GM21723 (cell line): ENCODE data around the gene PPP1R13L.
"Not testable (repeated sequence)": the region's sequence is repeated elsewhere in the genome, so short reads cannot be mapped to it uniquely, and the experiment has no call there.

Experiments used
- ATAC-seq: cut with Tn5 transposase; IDR thresholded peaks from one replicate; pipeline ENCODE4 v1.9.1; 2021; ENCODE audit warnings: mild to moderate bottlenecking, moderate library complexity; ENCODE audit not compliant: unreplicated experiment

The PPP1R13L gene

DNA sequence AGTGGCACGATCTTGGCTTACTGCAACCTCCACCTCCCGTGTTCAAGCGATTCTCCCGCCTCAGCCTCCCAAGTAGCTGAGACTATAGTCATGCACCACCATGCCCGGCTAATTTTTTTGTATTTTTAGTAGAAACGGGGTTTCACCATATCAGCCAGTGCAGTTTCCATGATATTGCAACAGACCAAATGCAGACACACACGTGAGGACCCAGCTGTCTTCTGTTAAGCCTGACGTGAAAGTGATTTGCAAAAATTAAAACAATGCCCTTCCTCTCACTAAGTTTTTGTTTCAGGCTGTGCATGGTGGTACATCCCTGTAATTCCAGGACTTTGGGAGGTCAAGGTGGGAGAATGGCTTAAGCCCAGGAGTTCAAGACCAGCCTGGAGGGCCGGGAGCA, 26.1 kb upstream of the PPP1R13L start:
- ATAC-seq = not testable (repeated sequence)

DNA sequence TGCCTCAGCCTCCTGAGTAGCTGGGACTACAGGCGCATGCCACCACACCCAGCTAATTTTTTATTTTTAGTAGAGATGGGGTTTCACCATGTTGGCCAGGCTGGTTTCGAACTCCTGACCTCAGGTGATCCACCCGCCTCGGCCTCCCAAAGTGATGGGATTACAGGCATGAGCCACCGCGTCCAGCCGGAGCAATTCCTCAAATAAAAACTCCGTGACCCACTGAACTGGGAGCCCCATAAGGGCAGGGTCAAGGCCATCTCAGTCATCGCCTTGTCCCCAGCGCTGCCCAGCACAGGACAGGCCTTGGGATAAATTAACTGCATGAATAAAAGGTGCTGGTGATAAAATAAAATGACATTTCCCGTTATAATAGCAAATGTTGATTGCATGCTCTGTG, 25.0 kb upstream of the PPP1R13L start:
- not testable (repeated sequence) for ATAC-seq

DNA sequence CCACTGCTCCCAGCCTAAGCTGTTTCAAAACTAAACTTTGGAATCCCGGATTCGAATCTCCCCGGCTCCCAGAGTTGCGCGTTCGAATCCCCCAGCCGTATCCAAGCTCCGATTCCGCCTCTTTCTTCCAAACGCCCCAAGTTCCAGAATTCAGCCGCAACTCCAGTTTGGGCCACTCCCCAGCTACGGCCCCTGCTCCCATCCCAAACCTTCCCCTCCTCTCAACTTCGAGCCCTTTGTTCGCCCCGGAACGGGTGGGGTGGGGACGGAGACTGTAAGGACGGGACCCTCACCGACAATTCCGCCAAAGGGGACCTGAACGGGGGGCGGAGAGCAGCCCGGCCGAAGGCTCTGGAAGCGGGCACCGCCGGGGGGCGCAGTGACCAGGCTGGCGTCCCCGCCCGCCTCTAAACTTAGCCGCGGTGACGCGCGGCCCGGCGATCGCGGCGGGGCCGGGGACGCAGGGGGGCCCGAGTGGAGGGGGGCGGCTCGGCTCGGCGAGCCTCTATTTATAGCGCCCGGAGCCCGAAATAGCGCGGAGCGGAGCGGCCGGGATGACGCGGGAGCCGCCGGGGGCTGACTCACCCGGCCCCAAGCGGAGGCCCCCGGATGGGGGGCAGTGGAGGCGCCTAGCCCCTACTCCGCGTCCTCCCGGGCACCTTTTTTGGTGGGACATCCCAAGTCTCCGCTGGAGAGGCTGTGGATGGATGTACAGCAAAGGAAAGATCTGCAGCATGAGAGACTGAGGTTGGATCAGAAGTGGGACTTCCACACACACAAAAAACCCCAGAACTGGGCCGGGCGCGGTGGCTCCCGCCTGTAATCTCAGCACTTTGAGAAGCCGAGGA, 23.7 kb upstream of the PPP1R13L start:
- no peak for ATAC-seq

DNA sequence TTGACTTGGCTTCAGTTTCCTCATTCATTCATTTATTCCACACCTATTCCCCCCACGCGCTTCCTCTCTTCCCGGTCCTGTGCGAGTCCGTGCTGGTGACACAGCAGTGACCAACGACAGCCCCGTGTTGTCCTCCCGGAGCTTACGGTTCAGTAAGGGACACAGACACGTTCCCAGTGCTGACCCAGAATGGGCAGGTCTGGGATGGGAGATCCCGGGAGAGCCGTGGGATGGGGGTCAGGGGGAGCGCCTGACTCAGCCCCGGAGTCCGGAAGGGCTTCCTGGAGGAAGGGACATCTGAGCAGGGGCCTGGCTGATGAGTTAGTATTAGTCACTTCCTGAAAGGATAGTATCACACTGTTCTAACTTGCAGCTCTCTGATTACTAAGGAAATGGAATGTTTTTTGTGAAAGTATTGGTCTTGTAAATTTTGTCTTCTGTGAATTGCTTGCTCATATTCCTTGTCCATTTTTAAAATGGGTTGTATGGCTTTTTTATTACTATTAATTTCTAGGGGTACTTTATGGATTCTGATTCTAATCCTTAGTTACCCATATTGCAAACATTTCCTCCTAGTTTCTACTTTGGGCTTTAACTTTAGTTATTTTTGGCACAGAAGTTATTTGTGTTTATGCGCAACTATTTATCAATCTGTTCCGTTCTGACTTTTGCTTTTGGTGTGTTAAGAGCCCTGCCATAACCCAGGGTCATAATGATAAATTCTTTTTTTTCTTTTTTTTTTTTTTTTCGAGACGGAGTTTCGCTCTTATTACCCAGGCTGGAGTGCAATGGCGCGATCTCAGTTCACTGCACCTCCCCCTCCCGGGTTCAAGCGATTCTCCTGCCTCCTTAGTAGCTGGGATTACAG, 19.6 kb upstream of the PPP1R13L start:
- peak; percentile 21 for ATAC-seq

DNA sequence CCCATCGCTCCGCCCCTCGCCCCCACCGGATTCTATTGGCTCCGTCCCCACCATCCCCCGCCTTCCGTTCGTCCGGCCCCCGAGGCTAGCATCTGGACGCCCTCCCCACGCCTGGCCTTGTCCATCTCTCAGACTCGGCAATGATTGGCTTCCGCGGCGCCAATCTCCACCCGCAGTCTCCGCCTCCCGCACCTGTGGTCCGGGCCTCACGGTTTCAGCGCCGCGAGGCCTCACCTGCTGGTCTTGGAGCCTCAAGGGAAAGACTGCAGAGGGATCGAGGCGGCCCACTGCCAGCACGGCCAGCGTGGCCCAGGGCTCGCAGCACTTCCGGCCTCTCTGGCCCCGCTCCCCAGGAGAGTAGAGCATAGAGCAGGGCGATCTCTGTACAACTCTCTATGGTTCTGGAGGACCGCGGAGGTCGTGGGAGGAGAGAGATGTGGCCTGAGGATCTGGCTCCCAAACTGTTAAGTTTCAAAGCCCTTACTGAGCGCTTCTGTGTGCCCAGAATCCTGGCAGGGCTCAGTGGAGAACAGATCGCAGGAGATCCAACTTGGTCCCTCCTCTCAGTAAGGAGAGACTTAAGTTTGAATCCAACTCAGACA, 18.8 kb upstream of the PPP1R13L start, which contains the start of gene ERCC1:
ERCC1 (minus strand) TSS at position 329 of the 602 bp plus-strand sequence. CDS start 543 bp downstream, outside the sequence.
- peak; percentile 62 for ATAC-seq

DNA sequence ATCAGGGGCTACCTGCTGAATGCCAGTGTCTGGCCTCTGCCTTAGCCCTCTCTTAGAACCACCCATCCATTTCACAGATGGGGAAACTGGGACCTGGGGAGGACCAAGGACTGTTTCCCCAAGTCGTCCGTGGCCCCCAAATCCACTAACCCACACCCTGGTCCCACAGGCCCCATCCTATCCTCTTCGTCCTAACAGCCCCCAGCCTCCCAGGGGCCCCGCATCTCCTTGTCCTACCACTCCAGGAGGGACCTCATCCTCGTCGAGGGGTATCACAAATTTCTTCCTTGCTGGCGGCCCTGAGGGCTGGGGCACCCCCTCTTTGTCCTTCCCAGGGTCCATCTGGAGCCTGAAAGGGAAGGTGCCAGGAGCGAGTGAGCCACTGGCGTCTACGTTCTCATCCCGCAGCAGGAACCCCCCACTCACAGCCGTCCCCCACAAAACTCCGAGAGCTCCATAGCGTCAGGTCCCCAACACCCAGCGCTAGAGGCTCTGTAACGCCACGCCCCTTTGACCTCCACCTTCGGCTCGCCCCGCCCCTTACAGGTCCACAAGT, 18.2 kb upstream of the PPP1R13L start:
- no peak for ATAC-seq

DNA sequence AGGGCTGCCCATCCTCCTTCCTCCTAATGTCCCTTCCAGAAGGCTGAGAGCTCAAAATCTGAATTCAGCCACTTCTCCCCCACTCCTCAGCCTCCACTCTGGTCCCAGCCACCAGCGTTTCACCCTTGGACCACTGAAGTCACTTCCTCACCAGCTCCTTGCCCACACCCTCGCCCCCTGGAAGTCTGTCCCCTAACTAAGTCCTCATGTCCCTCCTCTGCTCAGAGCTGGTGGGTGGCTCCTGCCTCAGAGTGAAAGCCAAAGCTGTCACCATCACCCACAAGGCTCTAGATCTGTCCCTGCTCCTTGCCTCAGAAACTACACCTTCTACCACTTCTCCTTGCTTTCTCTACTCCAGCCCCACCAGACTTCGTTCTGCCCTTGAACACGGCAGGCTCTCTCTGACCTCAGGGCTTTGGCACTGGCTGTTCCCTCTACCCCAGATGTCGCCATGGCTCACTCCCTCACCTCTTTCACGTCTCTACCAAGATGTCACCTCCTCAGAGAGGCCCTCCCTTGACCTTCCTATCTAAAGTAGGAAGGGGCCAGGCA, 17.2 kb upstream of the PPP1R13L start:
- ATAC-seq = no peak

DNA sequence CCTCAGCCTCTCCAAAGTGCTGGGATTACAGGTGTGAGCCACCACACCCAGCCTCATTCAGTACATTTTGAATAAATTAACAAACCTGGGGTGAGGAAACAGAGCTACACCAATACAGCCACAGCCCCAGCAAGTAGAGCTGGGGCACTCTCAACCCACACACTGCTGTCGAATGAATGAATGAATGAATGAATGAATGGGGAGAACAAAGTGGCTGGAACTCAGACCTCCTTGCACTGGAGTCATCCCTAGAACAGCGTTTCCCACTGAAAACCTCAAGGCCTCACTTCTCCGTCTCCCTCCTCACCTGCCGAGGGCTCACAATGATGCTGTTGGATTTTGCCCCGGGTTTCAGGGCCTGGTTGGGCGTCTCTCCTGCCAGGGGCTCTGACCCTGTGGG, 16.0 kb upstream of the PPP1R13L start:
- ATAC-seq = no peak

DNA sequence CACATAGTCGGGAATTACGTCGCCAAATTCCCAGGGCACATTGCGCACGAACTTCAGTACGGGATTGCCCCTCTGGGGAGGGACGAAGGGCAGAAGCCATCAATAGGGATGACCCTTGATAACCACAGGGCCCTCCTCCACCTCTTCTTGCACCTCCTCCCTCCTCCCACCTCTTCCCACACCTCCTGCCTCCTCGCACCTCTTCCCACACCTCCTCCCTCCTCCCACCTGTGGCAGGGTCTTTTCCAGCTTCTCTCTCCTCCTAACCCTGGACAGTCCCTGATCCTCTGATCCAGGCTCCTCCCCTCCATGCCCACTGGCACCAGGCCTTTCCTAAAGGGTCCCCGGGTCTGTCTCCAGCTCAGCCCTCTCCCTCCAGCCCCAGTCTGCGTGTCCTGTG, 15.5 kb upstream of the PPP1R13L start:
- no peak for ATAC-seq

DNA sequence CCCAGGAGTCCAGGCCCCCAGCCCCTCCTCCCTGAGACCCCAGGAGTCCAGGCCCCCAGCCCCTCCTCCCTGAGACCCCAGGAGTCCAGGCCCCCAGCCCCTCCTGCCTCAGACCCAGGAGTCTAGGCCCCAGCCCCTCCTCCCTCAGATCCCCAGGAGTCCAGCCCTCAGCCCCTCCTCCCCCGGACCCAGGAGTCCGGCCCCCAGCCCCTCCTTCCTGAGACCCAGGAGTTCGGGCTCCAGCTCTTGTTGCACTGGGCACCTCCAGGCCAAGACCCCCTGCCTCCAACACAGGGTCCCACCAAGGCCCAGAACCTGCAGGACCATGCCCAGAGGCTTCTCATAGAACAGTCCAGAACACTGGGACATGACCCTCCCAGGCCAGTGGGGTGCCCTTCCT, 15.0 kb upstream of the PPP1R13L start:
- ATAC-seq = no peak

DNA sequence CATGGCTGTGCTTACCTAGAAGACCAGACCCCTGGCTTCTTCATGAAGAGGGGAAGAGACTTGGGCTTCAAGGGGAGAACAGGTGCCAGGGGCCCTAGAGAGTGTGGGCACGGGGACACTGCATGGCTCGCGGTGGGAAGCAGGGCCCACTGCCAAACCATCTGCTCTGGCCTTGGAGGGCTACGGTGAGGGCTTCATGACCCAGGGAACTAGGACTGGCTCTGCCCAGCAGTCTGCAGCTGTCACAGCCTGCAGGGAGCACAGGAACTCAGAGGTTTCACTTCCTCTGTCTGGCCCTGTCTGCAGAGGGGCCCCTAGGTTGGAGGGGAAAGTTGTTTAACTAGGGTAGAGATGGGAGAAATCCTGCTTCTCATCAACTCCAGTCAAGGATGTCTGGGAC, 14.5 kb upstream of the PPP1R13L start:
- peak; percentile 47 for ATAC-seq

DNA sequence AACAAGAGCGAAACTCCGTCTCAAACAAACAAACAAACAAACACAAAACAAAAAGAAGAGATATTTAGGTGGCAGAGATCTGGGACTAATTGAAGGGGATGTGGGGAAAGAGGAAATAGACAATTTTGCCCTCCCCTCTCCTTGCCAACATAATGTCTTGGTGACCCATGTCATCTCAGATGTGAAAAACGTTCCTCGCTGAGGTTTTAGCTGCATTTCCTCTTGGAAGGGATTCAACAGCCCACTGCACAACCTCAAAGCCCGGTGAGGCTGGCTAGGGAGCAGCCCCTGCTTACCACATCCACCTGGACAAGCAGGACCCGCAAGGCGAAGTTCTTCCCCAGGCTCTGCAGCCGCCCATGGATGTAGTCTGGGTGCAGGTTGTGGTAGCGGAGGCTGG, 13.9 kb upstream of the PPP1R13L start:
- no peak for ATAC-seq

DNA sequence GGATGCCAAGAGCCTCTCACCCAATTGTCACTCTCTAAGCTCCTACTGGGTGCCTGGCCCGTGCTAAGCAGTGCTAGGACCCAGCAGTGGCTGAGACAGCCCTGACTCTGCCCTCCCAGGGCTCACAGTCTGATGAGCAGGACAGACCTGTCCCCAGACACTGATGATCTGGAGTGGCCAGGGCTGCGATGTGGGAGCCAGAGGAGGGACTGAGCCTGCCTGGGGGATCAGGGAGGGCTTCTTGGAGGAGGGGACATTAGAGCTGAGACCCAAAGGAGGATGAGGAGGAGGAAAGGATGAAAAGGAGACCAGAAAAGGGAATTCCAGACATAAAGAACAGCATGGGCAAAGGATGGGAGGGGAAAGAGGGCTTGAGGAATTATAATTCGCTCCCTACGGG, 12.3 kb upstream of the PPP1R13L start:
- ATAC-seq = no peak

DNA sequence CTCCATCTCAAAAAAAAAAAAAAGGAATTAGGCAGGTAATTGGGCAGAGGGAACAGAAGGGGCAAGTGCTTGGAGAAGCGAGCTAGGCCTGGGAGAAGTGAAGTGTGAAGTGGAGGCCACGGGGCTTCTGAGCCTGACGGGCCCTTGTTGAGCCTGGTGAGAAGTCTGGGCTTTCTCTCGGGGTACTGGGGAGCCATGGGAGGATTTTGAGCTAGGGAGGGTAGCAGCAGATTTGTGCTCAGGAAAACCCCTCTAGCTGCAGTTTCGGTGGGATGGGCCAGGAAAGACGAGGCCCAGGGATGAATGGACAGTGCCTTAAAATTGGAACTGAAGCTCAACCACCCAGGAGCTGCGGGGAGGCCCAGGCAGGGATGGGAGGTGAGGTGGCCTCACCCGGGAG, 9.6 kb upstream of the PPP1R13L start:
- ATAC-seq = no peak

DNA sequence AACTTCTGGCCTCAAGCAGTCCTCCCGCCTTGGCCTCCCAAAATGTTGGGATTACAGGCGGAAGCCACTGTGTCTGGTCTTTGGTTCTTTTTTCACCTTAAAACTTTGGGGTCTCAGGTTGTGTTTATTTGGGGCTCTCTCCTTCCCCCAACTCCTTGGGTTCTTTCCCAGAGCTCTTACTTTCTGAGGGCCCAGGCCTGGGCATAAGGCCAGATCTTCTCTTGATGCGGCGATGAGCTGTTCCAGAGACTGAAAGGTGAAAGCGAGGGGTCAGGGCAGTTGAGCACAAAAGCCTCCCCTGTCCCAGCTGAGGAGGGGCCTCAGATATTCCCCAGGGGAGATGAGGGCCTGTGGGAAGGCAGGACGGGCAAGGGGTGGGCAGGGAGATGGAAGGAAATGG, 8.6 kb upstream of the PPP1R13L start:
- no peak for ATAC-seq

DNA sequence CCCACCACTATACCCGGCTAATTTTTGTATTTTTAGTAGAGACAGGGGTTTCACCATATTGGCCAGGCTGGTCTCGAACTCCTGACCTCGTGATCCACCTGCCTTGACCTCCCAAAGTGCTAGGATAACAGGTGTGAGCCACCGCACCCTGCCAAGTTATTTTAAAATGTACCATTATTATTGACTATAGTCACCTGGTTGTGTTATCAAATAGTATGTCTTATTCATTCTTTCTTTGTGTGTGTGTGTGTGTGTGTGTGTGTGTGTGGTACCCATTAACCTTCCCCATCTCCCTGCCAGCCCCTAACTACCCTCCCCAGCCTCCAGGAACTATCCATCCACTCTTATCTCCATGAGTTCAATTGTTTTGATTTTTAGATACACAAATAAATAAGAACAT, 5.5 kb upstream of the PPP1R13L start:
- ATAC-seq = not testable (repeated sequence)

DNA sequence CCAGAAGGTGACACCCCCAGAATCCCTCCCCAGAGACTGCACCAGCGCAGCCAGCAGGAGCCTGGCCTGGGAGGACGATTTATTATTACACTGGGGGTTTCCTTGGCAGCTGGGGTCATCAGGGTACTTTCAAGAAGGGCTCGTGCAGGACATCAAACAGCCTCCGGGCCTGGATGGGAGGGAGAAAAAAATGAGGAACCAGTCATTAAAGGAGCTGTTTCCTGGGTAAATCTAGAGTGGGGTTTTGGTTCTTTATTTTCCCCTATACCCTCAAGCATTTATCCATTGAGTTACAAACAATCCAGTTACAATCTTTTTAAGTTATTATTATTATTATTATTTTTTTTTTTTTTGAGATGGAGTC, 4.7 kb upstream of the PPP1R13L start:
- no peak for ATAC-seq

DNA sequence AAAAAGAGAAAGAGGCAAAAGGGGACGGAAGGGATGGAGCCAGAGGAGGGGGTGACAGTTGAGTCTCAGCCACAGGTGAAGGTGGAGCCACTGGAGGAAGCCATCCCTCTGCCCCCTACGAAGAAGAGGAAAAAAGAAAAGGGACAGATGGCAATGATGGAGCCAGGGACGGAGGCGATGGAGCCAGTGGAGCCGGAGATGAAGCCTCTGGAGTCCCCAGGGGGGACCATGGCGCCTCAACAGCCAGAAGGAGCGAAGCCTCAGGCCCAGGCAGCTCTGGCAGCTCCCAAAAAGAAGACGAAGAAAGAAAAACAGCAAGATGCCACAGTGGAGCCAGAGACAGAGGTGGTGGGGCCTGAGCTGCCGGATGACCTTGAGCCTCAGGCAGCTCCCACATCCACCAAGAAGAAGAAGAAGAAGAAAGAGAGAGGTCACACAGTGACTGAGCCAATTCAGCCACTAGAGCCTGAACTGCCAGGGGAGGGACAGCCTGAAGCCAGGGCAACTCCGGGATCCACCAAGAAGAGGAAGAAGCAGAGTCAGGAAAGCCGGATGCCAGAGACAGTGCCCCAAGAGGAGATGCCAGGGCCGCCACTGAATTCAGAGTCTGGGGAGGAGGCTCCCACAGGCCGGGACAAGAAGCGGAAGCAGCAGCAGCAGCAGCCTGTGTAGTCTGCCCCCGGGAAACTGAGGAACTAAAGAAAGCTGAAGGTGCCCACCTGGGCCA, 4.1 kb upstream of the PPP1R13L start:
- no peak for ATAC-seq

DNA sequence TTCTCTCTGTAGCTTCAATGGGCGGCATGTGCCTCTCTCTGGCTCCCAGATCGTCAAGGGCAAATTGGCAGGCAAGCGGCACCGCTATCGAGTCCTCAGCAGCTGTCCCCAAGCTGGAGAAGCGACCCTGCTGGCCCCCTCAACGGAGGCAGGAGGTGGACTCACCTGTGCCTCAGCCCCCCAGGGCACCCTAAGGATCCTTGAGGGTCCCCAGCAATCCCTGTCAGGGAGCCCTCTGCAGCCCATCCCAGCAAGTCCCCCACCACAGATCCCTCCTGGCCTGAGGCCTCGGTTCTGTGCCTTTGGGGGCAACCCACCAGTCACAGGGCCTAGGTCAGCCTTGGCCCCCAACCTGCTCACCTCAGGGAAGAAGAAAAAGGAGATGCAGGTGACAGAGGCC, 3.3 kb upstream of the PPP1R13L start:
- no peak for ATAC-seq

DNA sequence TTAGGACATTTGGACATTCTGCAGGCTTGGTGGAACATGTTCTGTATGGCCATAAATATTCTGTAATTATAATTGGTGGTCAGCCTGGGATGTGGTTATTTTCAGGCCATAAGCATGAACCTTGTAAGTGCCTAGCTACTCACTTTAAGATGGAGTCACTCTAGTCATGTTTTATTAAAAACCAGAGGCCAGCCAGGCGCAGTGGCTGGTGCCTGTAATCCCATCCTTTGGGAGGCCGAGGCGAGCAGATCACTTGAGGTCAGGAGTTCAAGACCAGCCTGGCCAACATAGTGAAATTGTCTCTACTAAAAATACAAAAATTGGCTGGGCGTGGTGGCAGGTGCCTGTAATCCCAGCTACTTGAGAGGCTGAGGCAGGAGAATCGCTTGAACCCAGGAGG, 2.7 kb upstream of the PPP1R13L start:
- ATAC-seq = not testable (repeated sequence)

DNA sequence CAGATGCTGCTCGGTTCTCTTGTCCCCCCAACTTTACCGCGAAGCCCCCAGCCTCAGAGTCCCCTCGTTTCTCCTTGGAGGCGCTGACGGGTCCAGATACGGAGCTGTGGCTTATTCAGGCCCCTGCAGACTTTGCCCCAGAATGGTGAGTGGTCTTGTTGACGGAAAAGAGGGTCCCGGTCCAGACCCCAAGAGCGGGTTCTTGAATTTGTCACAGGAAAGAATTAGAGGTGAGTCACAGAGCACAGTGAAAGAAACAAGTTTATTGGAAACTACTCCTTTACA, 2.2 kb upstream of the PPP1R13L start:
- no peak for ATAC-seq
